ENCODE data around the gene CRAMP1.

The CRAMP1 gene

DNA sequence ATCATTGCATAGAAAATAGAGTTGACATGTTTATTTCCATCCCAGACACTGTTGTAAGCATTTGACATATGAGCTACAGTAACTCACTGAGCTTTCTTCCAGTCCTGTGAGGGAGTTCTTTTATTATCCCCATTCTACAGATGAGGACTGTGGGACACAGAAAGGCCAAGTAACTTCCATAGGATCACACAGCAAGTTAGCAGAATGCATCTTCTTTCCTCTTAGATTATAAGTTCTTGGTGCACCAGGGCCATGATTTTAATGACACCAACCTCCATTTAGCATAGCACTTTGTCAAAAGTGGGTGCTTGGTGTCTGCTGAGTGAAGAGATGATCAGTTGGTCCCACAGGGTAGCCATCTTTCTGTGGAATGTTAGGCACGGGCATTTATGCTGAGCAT, 78.7 kb downstream of the CRAMP1 start:
- TF ChIP-seq SIN3A (IDR thresholded peaks at IDR 0.05; ENCODE audit: borderline replicate concordance, insufficient read depth, low read length) (no peak), FOXP2 (optimal IDR thresholded peaks at IDR 0.05; ENCODE audit: borderline replicate concordance, extremely low read depth, extremely low read length, insufficient read depth) (no peak), TAF1 (IDR thresholded peaks at IDR 0.05; ENCODE audit: borderline replicate concordance, insufficient read depth, low read length) (no peak), POLR2AphosphoS5 (IDR thresholded peaks at IDR 0.05; ENCODE audit: low read depth, low read length) (no peak)
- TF ChIP-seq, protein P1, sequence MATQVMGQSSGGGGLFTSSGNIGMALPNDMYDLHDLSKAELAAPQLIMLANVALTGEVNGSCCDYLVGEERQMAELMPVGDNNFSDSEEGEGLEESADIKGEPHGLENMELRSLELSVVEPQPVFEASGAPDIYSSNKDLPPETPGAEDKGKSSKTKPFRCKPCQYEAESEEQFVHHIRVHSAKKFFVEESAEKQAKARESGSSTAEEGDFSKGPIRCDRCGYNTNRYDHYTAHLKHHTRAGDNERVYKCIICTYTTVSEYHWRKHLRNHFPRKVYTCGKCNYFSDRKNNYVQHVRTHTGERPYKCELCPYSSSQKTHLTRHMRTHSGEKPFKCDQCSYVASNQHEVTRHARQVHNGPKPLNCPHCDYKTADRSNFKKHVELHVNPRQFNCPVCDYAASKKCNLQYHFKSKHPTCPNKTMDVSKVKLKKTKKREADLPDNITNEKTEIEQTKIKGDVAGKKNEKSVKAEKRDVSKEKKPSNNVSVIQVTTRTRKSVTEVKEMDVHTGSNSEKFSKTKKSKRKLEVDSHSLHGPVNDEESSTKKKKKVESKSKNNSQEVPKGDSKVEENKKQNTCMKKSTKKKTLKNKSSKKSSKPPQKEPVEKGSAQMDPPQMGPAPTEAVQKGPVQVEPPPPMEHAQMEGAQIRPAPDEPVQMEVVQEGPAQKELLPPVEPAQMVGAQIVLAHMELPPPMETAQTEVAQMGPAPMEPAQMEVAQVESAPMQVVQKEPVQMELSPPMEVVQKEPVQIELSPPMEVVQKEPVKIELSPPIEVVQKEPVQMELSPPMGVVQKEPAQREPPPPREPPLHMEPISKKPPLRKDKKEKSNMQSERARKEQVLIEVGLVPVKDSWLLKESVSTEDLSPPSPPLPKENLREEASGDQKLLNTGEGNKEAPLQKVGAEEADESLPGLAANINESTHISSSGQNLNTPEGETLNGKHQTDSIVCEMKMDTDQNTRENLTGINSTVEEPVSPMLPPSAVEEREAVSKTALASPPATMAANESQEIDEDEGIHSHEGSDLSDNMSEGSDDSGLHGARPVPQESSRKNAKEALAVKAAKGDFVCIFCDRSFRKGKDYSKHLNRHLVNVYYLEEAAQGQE (IDR thresholded peaks at IDR 0.05; ENCODE audit: insufficient read depth in 1 of 2, low read depth in 2 of 2, low read length in 2 of 2): no peak

DNA sequence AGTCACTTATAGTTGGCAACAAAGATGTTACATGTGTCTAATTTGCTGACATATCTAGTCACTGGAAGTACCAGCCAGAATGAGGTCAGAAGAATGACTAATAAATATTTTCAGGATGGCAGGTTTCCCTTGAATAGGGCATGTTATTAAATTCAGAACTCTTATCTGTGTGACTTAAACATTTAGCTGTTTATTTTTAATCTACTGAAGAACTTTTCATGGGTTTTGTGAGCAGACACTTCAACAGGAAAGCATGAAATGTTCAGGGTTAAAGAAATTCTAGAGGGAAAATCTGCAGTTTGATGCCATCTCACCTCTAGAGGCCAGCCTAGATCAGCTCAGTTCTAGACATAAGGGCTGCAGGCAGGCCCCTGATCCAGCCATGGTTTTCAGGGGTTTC, 79.1 kb downstream of the CRAMP1 start:
- TF ChIP-seq TAF1 (IDR thresholded peaks at IDR 0.05; ENCODE audit: borderline replicate concordance, insufficient read depth, low read length) (no peak), POLR2AphosphoS5 (IDR thresholded peaks at IDR 0.05; ENCODE audit: low read depth, low read length) (no peak), SIN3A (IDR thresholded peaks at IDR 0.05; ENCODE audit: borderline replicate concordance, insufficient read depth, low read length) (no peak), FOXP2 (optimal IDR thresholded peaks at IDR 0.05; ENCODE audit: borderline replicate concordance, extremely low read depth, extremely low read length, insufficient read depth) (no peak)
- TF ChIP-seq, protein P1 (IDR thresholded peaks at IDR 0.05; ENCODE audit: insufficient read depth in 1 of 2, low read depth in 2 of 2, low read length in 2 of 2): no peak

DNA sequence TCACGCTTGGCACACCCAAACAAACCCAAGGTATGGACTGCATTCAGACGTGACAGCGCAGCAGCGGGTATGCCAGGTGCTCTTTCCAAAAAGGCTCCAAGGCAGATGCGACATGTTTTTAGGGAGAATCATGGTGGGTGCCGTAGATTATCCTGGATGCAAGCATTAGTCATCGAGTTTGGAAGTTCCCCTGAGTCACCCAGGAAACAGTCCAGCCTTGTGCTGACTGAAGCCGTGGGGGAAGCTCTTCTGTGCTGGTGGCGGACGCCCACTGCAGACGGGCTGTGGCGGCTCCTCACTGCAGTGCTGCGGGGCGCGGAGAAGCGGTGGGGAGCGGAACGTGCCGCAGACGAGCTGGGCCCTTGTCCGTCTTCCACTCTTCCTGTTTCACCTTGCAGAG, 79.8 kb downstream of the CRAMP1 start:
- no peak for TF ChIP-seq SIN3A (IDR thresholded peaks at IDR 0.05; ENCODE audit: borderline replicate concordance, insufficient read depth, low read length)
- no peak for TF ChIP-seq POLR2AphosphoS5 (IDR thresholded peaks at IDR 0.05; ENCODE audit: low read depth, low read length)
- no peak for TF ChIP-seq TAF1 (IDR thresholded peaks at IDR 0.05; ENCODE audit: borderline replicate concordance, insufficient read depth, low read length)

DNA sequence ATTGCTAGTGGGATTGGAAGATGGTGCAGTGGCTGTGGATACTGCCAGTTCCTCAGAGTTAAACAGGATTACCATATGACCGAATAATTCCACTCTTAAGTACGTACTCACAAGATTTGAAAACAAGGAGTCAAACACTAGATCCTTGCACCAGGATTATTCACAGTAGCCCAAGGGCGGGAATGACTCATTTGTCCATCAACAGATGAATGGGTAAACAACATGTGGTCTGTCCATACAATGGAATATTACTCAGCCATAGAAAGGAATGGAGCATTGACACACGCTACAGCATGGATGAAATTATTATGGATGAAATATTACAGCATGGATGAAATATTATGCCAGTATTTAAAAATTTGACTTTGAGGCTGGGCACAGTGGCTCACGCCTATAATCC, 84.7 kb downstream of the CRAMP1 start:
- TF ChIP-seq, protein P1 (IDR thresholded peaks at IDR 0.05; ENCODE audit: insufficient read depth in 1 of 2, low read depth in 2 of 2, low read length in 2 of 2): no peak
- TF ChIP-seq POLR2AphosphoS5 (IDR thresholded peaks at IDR 0.05; ENCODE audit: low read depth, low read length): no peak
- TF ChIP-seq FOXP2 (optimal IDR thresholded peaks at IDR 0.05; ENCODE audit: borderline replicate concordance, extremely low read depth, extremely low read length, insufficient read depth): no peak
- no peak for TF ChIP-seq SIN3A (IDR thresholded peaks at IDR 0.05; ENCODE audit: borderline replicate concordance, insufficient read depth, low read length)
- TF ChIP-seq TAF1 (IDR thresholded peaks at IDR 0.05; ENCODE audit: borderline replicate concordance, insufficient read depth, low read length): no peak

DNA sequence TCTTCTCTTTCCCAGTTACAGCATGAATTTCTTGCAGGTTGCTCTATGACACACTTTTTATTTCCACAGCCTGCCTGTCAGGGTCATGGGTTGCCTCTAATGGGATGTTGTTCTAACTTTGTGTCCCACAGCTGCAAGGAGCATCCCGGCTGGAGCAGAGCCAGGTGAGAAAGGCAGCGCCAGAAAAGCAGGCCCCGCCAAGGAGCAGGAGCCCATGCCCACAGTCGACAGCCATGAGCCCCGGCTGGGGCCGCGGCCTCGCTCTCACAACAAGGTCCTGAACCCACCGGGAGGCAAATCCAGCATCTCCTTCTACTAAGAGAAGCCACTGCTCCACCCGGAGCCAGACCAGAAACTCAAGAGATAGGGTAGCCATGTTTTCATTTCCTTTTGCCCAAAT, 86.5 kb downstream of the CRAMP1 start:
- TF ChIP-seq FOXP2 (optimal IDR thresholded peaks at IDR 0.05; ENCODE audit: borderline replicate concordance, extremely low read depth, extremely low read length, insufficient read depth) (no peak), SIN3A (IDR thresholded peaks at IDR 0.05; ENCODE audit: borderline replicate concordance, insufficient read depth, low read length) (no peak), POLR2AphosphoS5 (IDR thresholded peaks at IDR 0.05; ENCODE audit: low read depth, low read length) (no peak), TAF1 (IDR thresholded peaks at IDR 0.05; ENCODE audit: borderline replicate concordance, insufficient read depth, low read length) (no peak)
- TF ChIP-seq, protein P1 (IDR thresholded peaks at IDR 0.05; ENCODE audit: insufficient read depth in 1 of 2, low read depth in 2 of 2, low read length in 2 of 2): no peak
